Measurements from ENCODE around the gene CDK2. TPM values are rescaled to one million over a fixed set of nuclear protein-coding genes. Genes with fewer than 3 reads are reported as not detected.

The CDK2 gene
- total and polyA plus RNA-seq, 2 experiments from 2014 or later: 23.9 to 26.6 TPM

GRCh38 chr12:56018356-56018755, 51.7 kb downstream of the CDK2 start:
- 97% methylated on average over 1 of the region's 1 CpG for WGBS (ENCODE audit: low lambda C conversion rate, missing lambda C conversion rate)

GRCh38 chr12:56020423-56021184, 54.0 kb downstream of the CDK2 start, which contains the start of gene IKZF4:
IKZF4 (plus strand) TSS chr12:56021043; CDS start chr12:56021494, 451 bp downstream.
- no peaks in the 10 kb centered on the region for H4K20me1 ChIP-seq (ENCODE audit: insufficient read depth, poor library complexity, severe bottlenecking)
- peak; percentile 79 for DNase-seq (ENCODE audit: low spot score)
- H3K4me2 ChIP-seq: peak within 1 kb of the TSS; percentile 88
- peak within 1 kb of the TSS; percentile 63 for H2AFZ ChIP-seq
- no peaks in the 10 kb centered on the region for H3K9me3 ChIP-seq (ENCODE audit: low read depth)
- H3K9me2 ChIP-seq (replicated peaks; ENCODE audit: insufficient read depth): no peaks in the 10 kb centered on the region
- H3K4me1 ChIP-seq (ENCODE audit: insufficient read depth): peaks cover 20% of the 10 kb centered on the region
- H3K79me2 ChIP-seq: peaks cover 24% of the 10 kb centered on the region
- 9% methylated on average over 8 of the region's 10 CpGs for WGBS (ENCODE audit: low lambda C conversion rate, missing lambda C conversion rate)
- H3K4me3 ChIP-seq: peak within 1 kb of the TSS; percentile 21
- no peak for TF ChIP-seq EZH2 (IDR thresholded peaks at IDR 0.05; ENCODE audit: borderline replicate concordance)
- no peak for TF ChIP-seq CTCF (IDR thresholded peaks at IDR 0.05; ENCODE audit: poor library complexity)
- TF ChIP-seq EZH2phosphoT487 (IDR thresholded peaks at IDR 0.05; ENCODE audit: low read depth, severe bottlenecking, unreplicated experiment): no peak
- H3K27ac ChIP-seq: peak within 1 kb of the TSS; percentile 95
- no peaks in the 10 kb centered on the region for H3K36me3 ChIP-seq (replicated peaks; ENCODE audit: insufficient read depth, low read depth)
- H3K27me3 ChIP-seq: no peaks in the 10 kb centered on the region

More at GRCh38 chr12:56018356-56018755, 51.7 kb downstream of the CDK2 start:
- H3K9me2 ChIP-seq (replicated peaks; ENCODE audit: insufficient read depth): no peaks in the 10 kb centered on the region
- peak overlapping the region; percentile 31 for H3K27ac ChIP-seq
- H3K4me3 ChIP-seq: no peak overlapping the region
- H3K36me3 ChIP-seq (replicated peaks; ENCODE audit: insufficient read depth, low read depth): no peaks in the 10 kb centered on the region
- no peak for DNase-seq (ENCODE audit: low spot score)
- H3K4me2 ChIP-seq: no peak overlapping the region
- H4K20me1 ChIP-seq (ENCODE audit: insufficient read depth, poor library complexity, severe bottlenecking): no peaks in the 10 kb centered on the region
- peaks cover 7% of the 10 kb centered on the region for H3K79me2 ChIP-seq
- peaks cover 35% of the 10 kb centered on the region for H3K4me1 ChIP-seq (ENCODE audit: insufficient read depth)
- no peak overlapping the region for H2AFZ ChIP-seq
- no peak for TF ChIP-seq CTCF (IDR thresholded peaks at IDR 0.05; ENCODE audit: poor library complexity)
- TF ChIP-seq EZH2phosphoT487 (IDR thresholded peaks at IDR 0.05; ENCODE audit: low read depth, severe bottlenecking, unreplicated experiment): no peak
- no peak for TF ChIP-seq EZH2 (IDR thresholded peaks at IDR 0.05; ENCODE audit: borderline replicate concordance)
- no peaks in the 10 kb centered on the region for H3K9me3 ChIP-seq (ENCODE audit: low read depth)
- H3K27me3 ChIP-seq: no peaks in the 10 kb centered on the region

GRCh38 chr12:56021889-56022497, 55.4 kb downstream of the CDK2 start:
- Histone ChIP-seq H3K27me3 (no peaks in the 10 kb centered on the region), H4K20me1 (ENCODE audit: insufficient read depth, poor library complexity, severe bottlenecking) (no peaks in the 10 kb centered on the region), H3K4me2 (peak overlapping the region; percentile 88), H3K4me3 (peak overlapping the region; percentile 21), H3K4me1 (ENCODE audit: insufficient read depth) (peaks cover 20% of the 10 kb centered on the region), H3K9me2 (replicated peaks; ENCODE audit: insufficient read depth) (no peaks in the 10 kb centered on the region), H3K79me2 (peaks cover 24% of the 10 kb centered on the region), H3K9me3 (ENCODE audit: low read depth) (no peaks in the 10 kb centered on the region), H2AFZ (peak overlapping the region; percentile 63), H3K27ac (peak overlapping the region; percentile 95), H3K36me3 (replicated peaks; ENCODE audit: insufficient read depth, low read depth) (no peaks in the 10 kb centered on the region)
- no peak for TF ChIP-seq CTCF (IDR thresholded peaks at IDR 0.05; ENCODE audit: poor library complexity)
- no peak for TF ChIP-seq EZH2phosphoT487 (IDR thresholded peaks at IDR 0.05; ENCODE audit: low read depth, severe bottlenecking, unreplicated experiment)
- TF ChIP-seq EZH2 (IDR thresholded peaks at IDR 0.05; ENCODE audit: borderline replicate concordance): no peak
- DNase-seq (ENCODE audit: low spot score): no peak
- WGBS (ENCODE audit: low lambda C conversion rate, missing lambda C conversion rate): 37% methylated on average over 2 of the region's 2 CpGs

Other genes with a start within 250 kb of the CDK2 start
- gene RDH5, start 246.4 kb upstream of the CDK2 start, total RNA-seq: 36.2 and 48.7 TPM in 2 replicates
- 38.0 and 43.7 TPM in 2 replicates for gene RDH5, start 246.4 kb upstream of the CDK2 start, polyA plus RNA-seq
- gene CD63, start 237.8 kb upstream of the CDK2 start, total RNA-seq: 1,401 and 1,504 TPM in 2 replicates
- 2,624 and 2,749 TPM in 2 replicates for gene CD63, start 237.8 kb upstream of the CDK2 start, polyA plus RNA-seq
- 7.9 and 10.8 TPM in 2 replicates for gene GDF11, start 223.7 kb upstream of the CDK2 start, total RNA-seq
- gene GDF11, start 223.7 kb upstream of the CDK2 start, polyA plus RNA-seq: 3.7 and 4.1 TPM in 2 replicates
- gene SARNP, start 149.1 kb upstream of the CDK2 start, total RNA-seq: 84.2 and 118 TPM in 2 replicates
- 103 and 117 TPM in 2 replicates for gene SARNP, start 149.1 kb upstream of the CDK2 start, polyA plus RNA-seq
- gene ORMDL2, start 148.8 kb upstream of the CDK2 start, total RNA-seq: 28.6 and 34.2 TPM in 2 replicates
- gene ORMDL2, start 148.8 kb upstream of the CDK2 start, polyA plus RNA-seq: 93.0 and 106 TPM in 2 replicates
- 29.4 and 43.4 TPM in 2 replicates for gene DNAJC14, start 137.2 kb upstream of the CDK2 start, total RNA-seq
- 24.5 and 26.5 TPM in 2 replicates for gene DNAJC14, start 137.2 kb upstream of the CDK2 start, polyA plus RNA-seq
- 6.1 and 6.4 TPM in 2 replicates for gene MMP19, start 123.9 kb upstream of the CDK2 start, total RNA-seq
- gene MMP19, start 123.9 kb upstream of the CDK2 start, polyA plus RNA-seq: 10.8 and 16.4 TPM in 2 replicates
- 33.7 and 44.5 TPM in 2 replicates for gene PYM1, start 38.9 kb upstream of the CDK2 start, total RNA-seq
- 39.9 and 51.1 TPM in 2 replicates for gene PYM1, start 38.9 kb upstream of the CDK2 start, polyA plus RNA-seq
- gene DGKA, start 35.7 kb upstream of the CDK2 start, total RNA-seq: 25.3 and 27.0 TPM in 2 replicates
- 25.4 and 25.9 TPM in 2 replicates for gene DGKA, start 35.7 kb upstream of the CDK2 start, polyA plus RNA-seq
- 8.6 and 15.3 TPM in 2 replicates for gene PMEL, start 788 bp upstream of the CDK2 start, total RNA-seq
- 27.9 and 34.2 TPM in 2 replicates for gene PMEL, start 788 bp upstream of the CDK2 start, polyA plus RNA-seq
- gene RAB5B, start 7.2 kb downstream of the CDK2 start, total RNA-seq: 79.1 and 93.4 TPM in 2 replicates
- 101 and 103 TPM in 2 replicates for gene RAB5B, start 7.2 kb downstream of the CDK2 start, polyA plus RNA-seq
- 26.9 and 30.2 TPM in 2 replicates for gene SUOX, start 30.4 kb downstream of the CDK2 start, total RNA-seq
- gene SUOX, start 30.4 kb downstream of the CDK2 start, polyA plus RNA-seq: 19.7 and 25.6 TPM in 2 replicates
- 1.6 and 6.7 TPM in 2 replicates for gene IKZF4, start 54.2 kb downstream of the CDK2 start, total RNA-seq
- 3.5 and 5.3 TPM in 2 replicates for gene IKZF4, start 54.2 kb downstream of the CDK2 start, polyA plus RNA-seq
- 665 and 673 TPM in 2 replicates for gene RPS26, start 75.1 kb downstream of the CDK2 start, total RNA-seq
- gene RPS26, start 75.1 kb downstream of the CDK2 start, polyA plus RNA-seq: 245 and 252 TPM in 2 replicates
- 104 and 128 TPM in 2 replicates for gene ERBB3, start 113.3 kb downstream of the CDK2 start, total RNA-seq
- 56.1 and 69.0 TPM in 2 replicates for gene ERBB3, start 113.3 kb downstream of the CDK2 start, polyA plus RNA-seq
- gene PA2G4, start 137.7 kb downstream of the CDK2 start, total RNA-seq: 87.9 and 90.7 TPM in 2 replicates
- 102 and 109 TPM in 2 replicates for gene PA2G4, start 137.7 kb downstream of the CDK2 start, polyA plus RNA-seq
- 2,379 and 2,801 TPM in 2 replicates for gene RPL41, start 149.8 kb downstream of the CDK2 start, total RNA-seq
- 2,115 and 2,240 TPM in 2 replicates for gene RPL41, start 149.8 kb downstream of the CDK2 start, polyA plus RNA-seq
- gene ZC3H10, start 151.4 kb downstream of the CDK2 start, total RNA-seq: 3.7 and 9.0 TPM in 2 replicates
- gene ZC3H10, start 151.4 kb downstream of the CDK2 start, polyA plus RNA-seq: 2.2 and 5.7 TPM in 2 replicates
- 44.9 and 52.3 TPM in 2 replicates for gene ESYT1, start 161.4 kb downstream of the CDK2 start, total RNA-seq
- 40.0 and 43.8 TPM in 2 replicates for gene ESYT1, start 161.4 kb downstream of the CDK2 start, polyA plus RNA-seq
- 80.6 and 98.1 TPM in 2 replicates for gene MYL6B, start 185.8 kb downstream of the CDK2 start, total RNA-seq
- gene MYL6B, start 185.8 kb downstream of the CDK2 start, polyA plus RNA-seq: 82.2 and 83.9 TPM in 2 replicates
- gene MYL6, start 191.5 kb downstream of the CDK2 start, total RNA-seq: 1,441 and 1,490 TPM in 2 replicates
- 2,273 and 2,387 TPM in 2 replicates for gene MYL6, start 191.5 kb downstream of the CDK2 start, polyA plus RNA-seq
- gene SMARCC2, start 222.7 kb downstream of the CDK2 start, total RNA-seq: 34.8 and 37.4 TPM in 2 replicates
- gene SMARCC2, start 222.7 kb downstream of the CDK2 start, polyA plus RNA-seq: 68.6 and 72.4 TPM in 2 replicates